H1 (cell line): ENCODE data around the gene AURKB. TPM values are rescaled to one million over a fixed set of nuclear protein-coding genes. Genes with fewer than 3 reads are reported as not detected.

Source experiments
- CTCF ChIA-PET: fragments of 300-600 bp; sonication (Branson Sonifier 250); formaldehyde crosslinking; loops from one replicate; lab custom pipeline; 2021; ENCODE audit not compliant: partially characterized antibody; lab: Charles Lee
- POLR2A ChIA-PET: fragments of 300-600 bp; sonication (Branson Sonifier 250); formaldehyde crosslinking; loops from one replicate; lab custom pipeline; 2021; ENCODE audit warnings: inconsistent platforms; ENCODE audit not compliant: partially characterized antibody; lab: Charles Lee
- DNase-seq, 2 experiments: peaks; one replicate each; pipeline versions ENCODE4 v3.0.0 to v3.0.0-alpha.2; 2010 to 2022; ENCODE audit warnings: low spot score in 2 of 2, low read depth in 1 of 2, mixed read lengths in 1 of 2
- FAIRE-seq: peaks from 2 replicates; lab custom pipeline; 2011; peaks lifted over from hg19 to GRCh38; lab: Jason Lieb, UNC
- H2AFZ ChIP-seq: 2 replicates; pipeline ENCODE4 v1.8.1; 2012; ENCODE audit warnings: low read length, inconsistent platforms
- H2AK5ac ChIP-seq: 2 replicates; pipeline ENCODE4 v1.6.1; 2013; ENCODE audit warnings: low read depth, low read length
- H2BK120ac ChIP-seq: replicated peaks from 2 replicates; pipeline ENCODE3; 2013; ENCODE audit warnings: low read depth, low read length, inconsistent platforms
- H2BK12ac ChIP-seq: 2 replicates; pipeline ENCODE4 v1.6.1; 2013; ENCODE audit warnings: low read depth, low read length
- H2BK15ac ChIP-seq: 2 replicates; pipeline ENCODE4 v1.6.1; 2013; ENCODE audit warnings: low read length
- H2BK20ac ChIP-seq: 2 replicates; pipeline ENCODE4 v1.6.1; 2013; ENCODE audit warnings: low read length
- H2BK5ac ChIP-seq: 2 replicates; pipeline ENCODE4 v1.6.1; 2013; ENCODE audit warnings: low read depth, low read length
- H3K14ac ChIP-seq: 2 replicates; pipeline ENCODE4 v1.6.1; 2013; ENCODE audit warnings: inconsistent platforms; ENCODE audit not compliant: insufficient read length
- H3K18ac ChIP-seq: 2 replicates; pipeline ENCODE4 v1.6.1; 2013; ENCODE audit warnings: low read length; ENCODE audit errors: extremely low read depth
- H3K23ac ChIP-seq: 2 replicates; pipeline ENCODE4 v1.6.1; 2013; ENCODE audit warnings: inconsistent platforms; ENCODE audit not compliant: insufficient read length
- H3K23me2 ChIP-seq: 2 replicates; pipeline ENCODE4 v1.6.1; 2013; ENCODE audit warnings: low read depth, low read length
- H3K27ac ChIP-seq: 2 replicates; pipeline ENCODE4 v1.6.1; 2011; ENCODE audit warnings: low read depth, low read length, inconsistent platforms
- H3K27me3 ChIP-seq, 4 experiments: replicated peaks in 1 of 4; 1 replicate in 1 of 4; 2 replicates in 3 of 4; pipeline versions ENCODE4 v1.6.1 to v1.8.1; 2011 to 2013; ENCODE audit warnings: low read length in 3 of 4, mild to moderate bottlenecking in 3 of 4, inconsistent platforms in 2 of 4, mixed read lengths in 2 of 4, moderate library complexity in 1 of 4; ENCODE audit not compliant: control insufficient read depth in 3 of 4, insufficient read depth in 3 of 4; ENCODE audit errors: extremely low read depth in 1 of 4
- H3K36me3 ChIP-seq, 4 experiments: 2 replicates each; pipeline versions ENCODE4 v1.6.1 to v1.8.1; 2011 to 2013; ENCODE audit warnings: mild to moderate bottlenecking in 4 of 4, low read length in 3 of 4, moderate library complexity in 2 of 4, control low read depth in 1 of 4, inconsistent platforms in 1 of 4; ENCODE audit not compliant: insufficient read depth in 4 of 4, control insufficient read depth in 2 of 4
- H3K4ac ChIP-seq: replicated peaks from 2 replicates; pipeline ENCODE3; 2013; ENCODE audit warnings: low read length, low read depth, mixed read lengths, inconsistent platforms; ENCODE audit not compliant: insufficient read length
- H3K4me1 ChIP-seq, 4 experiments: replicated peaks in 1 of 4; 1 replicate in 1 of 4; 2 replicates in 3 of 4; pipeline versions ENCODE4 v1.6.1 to v1.8.1; 2011 to 2013; ENCODE audit warnings: low read length in 3 of 4, inconsistent platforms in 2 of 4, mixed read lengths in 1 of 4; ENCODE audit not compliant: insufficient read depth in 4 of 4, control insufficient read depth in 3 of 4
- H3K4me2 ChIP-seq, 2 experiments: 2 replicates each; pipeline versions ENCODE4 v1.6.1 to v1.8.1; 2011 to 2013; ENCODE audit warnings: low read depth in 2 of 2, low read length in 2 of 2, control low read depth in 1 of 2, inconsistent platforms in 1 of 2, mild to moderate bottlenecking in 1 of 2; ENCODE audit not compliant: insufficient read depth in 1 of 2
- H3K4me3 ChIP-seq, 4 experiments: fragments of 200-600, 300-600 bp in 1 of 4; sonication (generic), shearing (Covaris generic), sonication (Bioruptor Twin) in 1 of 4; 2 replicates each; pipeline versions ENCODE4 v1.5.1 to v1.8.1; 2011 to 2016; ENCODE audit warnings: low read length in 4 of 4, low read depth in 3 of 4, control low read depth in 2 of 4, inconsistent platforms in 2 of 4, mild to moderate bottlenecking in 2 of 4, mixed read lengths in 1 of 4, moderate library complexity in 1 of 4; ENCODE audit not compliant: insufficient read depth in 2 of 4; ENCODE audit errors: extremely low read depth in 1 of 4
- H3K56ac ChIP-seq: replicated peaks from 2 replicates; pipeline ENCODE3; 2013; ENCODE audit warnings: low read depth, mild to moderate bottlenecking, mixed read lengths, low read length, inconsistent platforms; ENCODE audit not compliant: insufficient read length
- H3K79me1 ChIP-seq: 2 replicates; pipeline ENCODE4 v1.6.1; 2013; ENCODE audit warnings: low read depth, low read length, control low read depth
- H3K79me2 ChIP-seq, 2 experiments: 2 replicates each; pipeline versions ENCODE4 v1.6.1 to v1.8.1; 2012 to 2013; ENCODE audit warnings: low read length in 2 of 2, mild to moderate bottlenecking in 2 of 2, inconsistent platforms in 1 of 2; ENCODE audit not compliant: insufficient read depth in 2 of 2, control insufficient read depth in 1 of 2
- H3K9ac ChIP-seq, 4 experiments: replicated peaks in 1 of 4; 1 replicate in 1 of 4; 2 replicates in 3 of 4; pipeline versions ENCODE4 v1.6.1 to v1.8.1; 2011 to 2013; ENCODE audit warnings: low read depth in 3 of 4, low read length in 3 of 4, control low read depth in 2 of 4, mild to moderate bottlenecking in 2 of 4, moderate library complexity in 2 of 4, inconsistent platforms in 1 of 4; ENCODE audit errors: extremely low read depth in 1 of 4
- H3K9me3 ChIP-seq, 2 experiments: 2 replicates each; pipeline versions ENCODE4 v1.6.1 to v1.8.1; 2012 to 2013; ENCODE audit warnings: mild to moderate bottlenecking in 2 of 2, moderate library complexity in 2 of 2, control low read depth in 1 of 2, inconsistent platforms in 1 of 2, low read depth in 1 of 2, low read length in 1 of 2, mixed read lengths in 1 of 2; ENCODE audit not compliant: insufficient read depth in 2 of 2
- H4K20me1 ChIP-seq, 2 experiments: replicated peaks in 1 of 2; 2 replicates each; pipeline versions ENCODE3 to v1.8.1; 2011 to 2013; ENCODE audit warnings: inconsistent platforms in 2 of 2, low read length in 2 of 2, mild to moderate bottlenecking in 1 of 2; ENCODE audit not compliant: insufficient read depth in 2 of 2, control insufficient read depth in 1 of 2
- H4K5ac ChIP-seq: 2 replicates; pipeline ENCODE4 v1.6.1; 2013; ENCODE audit warnings: low read length, low read depth, mixed read lengths, inconsistent platforms; ENCODE audit not compliant: insufficient read length
- H4K8ac ChIP-seq: 2 replicates; pipeline ENCODE4 v1.8.0; 2013; ENCODE audit warnings: mild to moderate bottlenecking, moderate library complexity, low read length, inconsistent platforms; ENCODE audit not compliant: insufficient read depth; ENCODE audit errors: extremely low read depth
- H4K91ac ChIP-seq: replicated peaks from 2 replicates; pipeline ENCODE3; 2013; ENCODE audit warnings: low read length, mixed read lengths, inconsistent platforms; ENCODE audit not compliant: insufficient read length
- ATF3 ChIP-seq: IDR thresholded peaks from 2 replicates; pipeline ENCODE4 v1.6.1; 2011; ENCODE audit warnings: low read depth, mild to moderate bottlenecking, low read length; ENCODE audit not compliant: insufficient read depth
- RAD21 ChIP-seq, 2 experiments: IDR thresholded peaks in 1 of 2; conservative IDR thresholded peaks in 1 of 2; 2 replicates each; pipeline ENCODE4 v1.6.1; 2011; ENCODE audit warnings: low read depth in 2 of 2, low read length in 2 of 2, improper control_type of control experiment in 1 of 2, inconsistent platforms in 1 of 2, mild to moderate bottlenecking in 1 of 2, moderate library complexity in 1 of 2
- SIN3A ChIP-seq, 2 experiments: IDR thresholded peaks in 1 of 2; conservative IDR thresholded peaks in 1 of 2; 2 replicates each; pipeline ENCODE4 v1.6.1; 2011 to 2012; ENCODE audit warnings: low read length in 2 of 2, improper control_type of control experiment in 1 of 2, low read depth in 1 of 2, mild to moderate bottlenecking in 1 of 2
- SP4 ChIP-seq: IDR thresholded peaks from 2 replicates; pipeline ENCODE4 v1.6.1; 2012; ENCODE audit warnings: low read length, inconsistent platforms
- TCF12 ChIP-seq: IDR thresholded peaks from 2 replicates; pipeline ENCODE4 v1.6.1; 2011; ENCODE audit warnings: low read depth, mild to moderate bottlenecking, low read length
- TEAD4 ChIP-seq: IDR thresholded peaks from 2 replicates; pipeline ENCODE4 v1.6.1; 2012; ENCODE audit warnings: low read depth, low read length, inconsistent platforms, mixed read lengths
- WGBS, 2 experiments: shearing (Covaris generic) in 1 of 2; methylation state at CpG; one replicate each; pipeline versions ENCODE4 v1.1.6 to v1.1.7; 2013 to 2015; ENCODE audit warnings: low lambda C conversion rate in 2 of 2, mixed read lengths in 2 of 2, inconsistent platforms in 1 of 2, low coverage in 1 of 2, missing lambda C conversion rate in 1 of 2; ENCODE audit not compliant: insufficient replicate concordance in 2 of 2, insufficient coverage in 1 of 2, insufficient read length in 1 of 2; ENCODE audit errors: extremely low coverage in 1 of 2, missing lambda C conversion rate in 1 of 2; 5-methylcytosine and 5-hydroxymethylcytosine counted together
- polyA plus RNA-seq, 7 experiments: library from polyadenylated mRNA; depleted of rRNA in 3 of 7; stranded (reverse) in 5 of 7; unstranded in 2 of 7; fragments of >200 nt in 5 of 7; fragments of 200-250 nt in 2 of 7; gene quantifications; 1 replicate in 5 of 7; 2 replicates in 1 of 7; 4 replicates in 1 of 7; pipeline versions ENCODE4 v1.2.1 to v1.2.3, GENCODE V29; 2011 to 2013; ENCODE audit warnings: missing spikeins in 2 of 7, mixed read lengths in 2 of 7
- total RNA-seq: library from RNA; stranded (reverse); fragmentation: NEBNext Ultra II Directional; extraction: Animal tissue kit (Norgen Biotek cat#: 25700); gene quantifications from 2 replicates; pipeline ENCODE4 v1.2.1, GENCODE V29; 2021
- TF ChIP-seq, protein P1 (sequence below), 3 experiments: IDR thresholded peaks; 1 replicate in 2 of 3; 2 replicates in 1 of 3; pipeline versions ENCODE4 v1.5.1 to v1.6.1; 2011; ENCODE audit warnings: low read length in 3 of 3, mild to moderate bottlenecking in 3 of 3, inconsistent platforms in 2 of 3, low read depth in 1 of 3, moderate library complexity in 1 of 3; ENCODE audit not compliant: insufficient read depth in 1 of 3; ENCODE audit errors: control extremely low read depth in 1 of 3
- TF ChIP-seq, protein P2 (sequence below): IDR thresholded peaks from 2 replicates; pipeline ENCODE4 v1.6.1; 2011; ENCODE audit warnings: low read length, improper control_type of control experiment

AURKB gene
- total and polyA plus RNA-seq, 2 of the 8 experiments (the other 6 are each of a cell fraction or from before 2014, with no cell fraction given): 102 to 160 TPM

- no peak overlapping the region for H3K27ac ChIP-seq
- ChIA-PET CTCF (interaction anchor here (0.5 to 1.9 kb wide), 7 partner anchors 13 to 62 kb away, joined by 3 to 4 read pairs (median 4); no protein-coding TSS in a partner anchor), POLR2A (interaction anchor here (0.6 to 66.3 kb wide), 4 partner anchors 8 to 119 kb away, joined by 3 to 1521 read pairs (median 762); partner anchors contain the start of genes CTC1, PFAS, RANGRF and SLC25A35)
- no peak overlapping the region for H3K23ac ChIP-seq
- no peak overlapping the region for H3K4ac ChIP-seq
- H3K79me2 ChIP-seq: peaks cover 13 to 29% of the 10 kb centered on the region in 2 experiments
- H2BK15ac ChIP-seq: no peak overlapping the region
- H2AK5ac ChIP-seq: no peak overlapping the region
- no peak overlapping the region for H3K9ac ChIP-seq
- no peak overlapping the region for H3K18ac ChIP-seq
- H2BK120ac ChIP-seq: no peak overlapping the region
- no peak overlapping the region for H2AFZ ChIP-seq
- TF ChIP-seq TCF12 (no peak), TEAD4 (0 out of 2 replicates have a peak, but pooled peaks have one; percentile 24), ATF3 (no peak), SIN3A (conservative IDR thresholded peaks at IDR 0.05 in 1 of 2, IDR thresholded peaks at IDR 0.05 in 1 of 2; ENCODE audit: low read depth in 1 of 2, low read length in 2 of 2) (no peak), RAD21 (IDR thresholded peaks at IDR 0.05 in 1 of 2, conservative IDR thresholded peaks at IDR 0.05 in 1 of 2; ENCODE audit: low read depth in 2 of 2, low read length in 2 of 2) (peak in 1 of 2 experiments; percentile 8; a peak in 2 of 4 replicates), SP4 (no peak)
- TF ChIP-seq, protein P1, sequence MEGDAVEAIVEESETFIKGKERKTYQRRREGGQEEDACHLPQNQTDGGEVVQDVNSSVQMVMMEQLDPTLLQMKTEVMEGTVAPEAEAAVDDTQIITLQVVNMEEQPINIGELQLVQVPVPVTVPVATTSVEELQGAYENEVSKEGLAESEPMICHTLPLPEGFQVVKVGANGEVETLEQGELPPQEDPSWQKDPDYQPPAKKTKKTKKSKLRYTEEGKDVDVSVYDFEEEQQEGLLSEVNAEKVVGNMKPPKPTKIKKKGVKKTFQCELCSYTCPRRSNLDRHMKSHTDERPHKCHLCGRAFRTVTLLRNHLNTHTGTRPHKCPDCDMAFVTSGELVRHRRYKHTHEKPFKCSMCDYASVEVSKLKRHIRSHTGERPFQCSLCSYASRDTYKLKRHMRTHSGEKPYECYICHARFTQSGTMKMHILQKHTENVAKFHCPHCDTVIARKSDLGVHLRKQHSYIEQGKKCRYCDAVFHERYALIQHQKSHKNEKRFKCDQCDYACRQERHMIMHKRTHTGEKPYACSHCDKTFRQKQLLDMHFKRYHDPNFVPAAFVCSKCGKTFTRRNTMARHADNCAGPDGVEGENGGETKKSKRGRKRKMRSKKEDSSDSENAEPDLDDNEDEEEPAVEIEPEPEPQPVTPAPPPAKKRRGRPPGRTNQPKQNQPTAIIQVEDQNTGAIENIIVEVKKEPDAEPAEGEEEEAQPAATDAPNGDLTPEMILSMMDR (IDR thresholded peaks at IDR 0.05; ENCODE audit: control extremely low read depth in 1 of 3, insufficient read depth in 1 of 3, low read depth in 1 of 3, low read length in 3 of 3): peak; percentile 9 to 29 (median 28); a peak in 3 of 4 replicates
- TF ChIP-seq, protein P2, sequence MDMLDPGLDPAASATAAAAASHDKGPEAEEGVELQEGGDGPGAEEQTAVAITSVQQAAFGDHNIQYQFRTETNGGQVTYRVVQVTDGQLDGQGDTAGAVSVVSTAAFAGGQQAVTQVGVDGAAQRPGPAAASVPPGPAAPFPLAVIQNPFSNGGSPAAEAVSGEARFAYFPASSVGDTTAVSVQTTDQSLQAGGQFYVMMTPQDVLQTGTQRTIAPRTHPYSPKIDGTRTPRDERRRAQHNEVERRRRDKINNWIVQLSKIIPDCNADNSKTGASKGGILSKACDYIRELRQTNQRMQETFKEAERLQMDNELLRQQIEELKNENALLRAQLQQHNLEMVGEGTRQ: no peak
- H4K20me1 ChIP-seq: peaks cover 0 to 5% of the 10 kb centered on the region in 2 experiments
- H3K23me2 ChIP-seq: 0 out of 2 replicates have a peak, but pooled peaks cover 2% of the 10 kb centered on the region
- no peak overlapping the region for H2BK12ac ChIP-seq
- no peak overlapping the region for H3K4me3 ChIP-seq
- H3K36me3 ChIP-seq: peaks cover 28 to 65% (median 52%) of the 10 kb centered on the region in 4 experiments
- H3K4me1 ChIP-seq: peaks cover 0 to 1% (median 0%) of the 10 kb centered on the region in 4 experiments; a peak in 1 of 7 replicates
- H3K27me3 ChIP-seq: no peaks in the 10 kb centered on the region
- peaks cover 9% of the 10 kb centered on the region; the same call in 1 of the 2 replicates for H3K79me1 ChIP-seq
- no peak overlapping the region for H2BK20ac ChIP-seq
- H3K14ac ChIP-seq: no peak overlapping the region
- no peak overlapping the region for H2BK5ac ChIP-seq
- H4K5ac ChIP-seq: no peak overlapping the region
- H4K91ac ChIP-seq: no peak overlapping the region
- no peak overlapping the region for H3K56ac ChIP-seq
- no peak for DNase-seq
- 97% methylated on average over 9 of the region's 9 CpGs; no CpG with 5 or more reads in 1 of the 2 experiments for WGBS, 2 experiments
- H3K9me3 ChIP-seq: no peaks in the 10 kb centered on the region
- H4K8ac ChIP-seq: no peak overlapping the region
- no peak overlapping the region for H3K4me2 ChIP-seq
- FAIRE-seq: no peak
Measured at GRCh38 chr17:8255499-8255898, 45.1 kb upstream of the AURKB start.
